HEK293 (cell line): ENCODE measurements around the gene KRT80.

Experiments used
- CTCF ChIP-seq: fragments of 450-650 bp; formaldehyde crosslinking; IDR thresholded peaks from 2 replicates; pipeline ENCODE4 v1.5.1; 2016; ENCODE audit warnings: missing biosample characterization, missing genetic modification characterization
- REPIN1 ChIP-seq: fragments of 450-650 bp; formaldehyde crosslinking; IDR thresholded peaks from 2 replicates; pipeline ENCODE4 v1.5.1; 2017; ENCODE audit warnings: missing biosample characterization, missing genetic modification characterization, low read depth
- ZNF707 ChIP-seq: fragments of 450-650 bp; formaldehyde crosslinking; IDR thresholded peaks from 2 replicates; pipeline ENCODE4 v1.5.1; 2016; ENCODE audit warnings: missing biosample characterization, missing genetic modification characterization

- no peak for TF ChIP-seq REPIN1 (tag by site-specific recombination)
- TF ChIP-seq CTCF (tag by site-specific recombination): no peak
- TF ChIP-seq ZNF707 (tag by site-specific recombination): no peak
Observed at GRCh38 chr12:52216100-52216499, 24.3 kb upstream of the KRT80 start.
